Dendritic cell treated with granulocyte-macrophage colony-stimulating factor and Interleukin-4, amounts not matched to agents 40 ng/mL and 50 ng/mL, for 4 days (primary cell): Measurements from ENCODE around the gene PDP2.

Experiments used
- H3K27ac Mint-ChIP-seq: one replicate; pipeline ENCODE4 v1.8.0; 2022; ENCODE audit warnings: mild to moderate bottlenecking, mixed read lengths
- H3K27me3 Mint-ChIP-seq: one replicate; pipeline ENCODE4 v1.8.0; 2022; ENCODE audit warnings: mild to moderate bottlenecking, mixed read lengths
- H3K36me3 Mint-ChIP-seq: one replicate; pipeline ENCODE4 v1.8.0; 2022; ENCODE audit warnings: low read depth, mixed read lengths
- H3K4me1 Mint-ChIP-seq: one replicate; pipeline ENCODE4 v1.8.0; 2022; ENCODE audit warnings: low read depth, mixed read lengths
- H3K4me3 Mint-ChIP-seq: one replicate; pipeline ENCODE4 v1.8.0; 2022; ENCODE audit warnings: mild to moderate bottlenecking, moderate library complexity, mixed read lengths
- H3K9me3 Mint-ChIP-seq: one replicate; pipeline ENCODE4 v1.8.0; 2022; ENCODE audit warnings: mixed read lengths
- intact Hi-C: fragments of 100-400 bp; cut with micrococcal nuclease; formaldehyde crosslinking; loops from one replicate; pipeline ENCODE4 v1.15.0; 2022

PDP2 gene

GRCh38 chr16:66908116-66908515, 27.8 kb downstream of the PDP2 start:
- no peaks in the 10 kb centered on the region for H3K9me3 Mint-ChIP-seq
- no peak overlapping the region for H3K27ac Mint-ChIP-seq
- no peaks in the 10 kb centered on the region for H3K36me3 Mint-ChIP-seq
- H3K4me1 Mint-ChIP-seq, result no peaks in the 10 kb centered on the region
- peaks cover 34% of the 10 kb centered on the region for H3K27me3 Mint-ChIP-seq
- intact Hi-C loops, result no loop called here
- H3K4me3 Mint-ChIP-seq, result no peak overlapping the region

GRCh38 chr16:66908762-66909559, 28.6 kb downstream of the PDP2 start:
- Mint-ChIP-seq H3K4me3 (no peak overlapping the region), H3K4me1 (no peaks in the 10 kb centered on the region), H3K27me3 (peaks cover 29% of the 10 kb centered on the region), H3K27ac (no peak overlapping the region), H3K9me3 (no peaks in the 10 kb centered on the region), H3K36me3 (no peaks in the 10 kb centered on the region)
- intact Hi-C loops, result no loop called here

- no peaks in the 10 kb centered on the region for H3K36me3 Mint-ChIP-seq
- no peaks in the 10 kb centered on the region for H3K4me1 Mint-ChIP-seq
- H3K4me3 Mint-ChIP-seq, result no peak overlapping the region
- H3K27me3 Mint-ChIP-seq, result peaks cover 35% of the 10 kb centered on the region
- intact Hi-C loops, result no loop called here
- no peaks in the 10 kb centered on the region for H3K9me3 Mint-ChIP-seq
- H3K27ac Mint-ChIP-seq, result no peak overlapping the region
Measured at GRCh38 chr16:66910175-66910940, 30.0 kb downstream of the PDP2 start.

GRCh38 chr16:66911112-66911511, 30.8 kb downstream of the PDP2 start:
- Mint-ChIP-seq H3K27me3 (peaks cover 40% of the 10 kb centered on the region), H3K27ac (no peak overlapping the region), H3K36me3 (no peaks in the 10 kb centered on the region)

GRCh38 chr16:66911801-66912200, 31.5 kb downstream of the PDP2 start:
- Mint-ChIP-seq H3K27me3 (peaks cover 39% of the 10 kb centered on the region), H3K4me3 (no peak overlapping the region), H3K27ac (no peak overlapping the region), H3K4me1 (no peaks in the 10 kb centered on the region), H3K36me3 (no peaks in the 10 kb centered on the region), H3K9me3 (no peaks in the 10 kb centered on the region)
- intact Hi-C loops, result no loop called here

More at GRCh38 chr16:66911112-66911511, 30.8 kb downstream of the PDP2 start:
- H3K4me3 Mint-ChIP-seq, result no peak overlapping the region
- intact Hi-C loops, result no loop called here
- H3K9me3 Mint-ChIP-seq, result no peaks in the 10 kb centered on the region
- no peaks in the 10 kb centered on the region for H3K4me1 Mint-ChIP-seq

GRCh38 chr16:66913081-66913480, 32.8 kb downstream of the PDP2 start:
- Mint-ChIP-seq H3K9me3 (no peaks in the 10 kb centered on the region), H3K4me3 (no peak overlapping the region), H3K27ac (no peak overlapping the region), H3K4me1 (no peaks in the 10 kb centered on the region), H3K27me3 (peaks cover 33% of the 10 kb centered on the region), H3K36me3 (no peaks in the 10 kb centered on the region)
- intact Hi-C loops, result no loop called here

GRCh38 chr16:66913711-66914110, 33.4 kb downstream of the PDP2 start:
- H3K27ac Mint-ChIP-seq, result no peak overlapping the region
- H3K4me3 Mint-ChIP-seq, result no peak overlapping the region
- H3K36me3 Mint-ChIP-seq, result no peaks in the 10 kb centered on the region
- H3K4me1 Mint-ChIP-seq, result no peaks in the 10 kb centered on the region
- intact Hi-C loops, result no loop called here
- peaks cover 33% of the 10 kb centered on the region for H3K27me3 Mint-ChIP-seq
- no peaks in the 10 kb centered on the region for H3K9me3 Mint-ChIP-seq

- Mint-ChIP-seq H3K27me3 (peaks cover 39% of the 10 kb centered on the region), H3K4me1 (no peaks in the 10 kb centered on the region), H3K27ac (no peak overlapping the region), H3K4me3 (no peak overlapping the region), H3K36me3 (no peaks in the 10 kb centered on the region), H3K9me3 (no peaks in the 10 kb centered on the region)
- intact Hi-C loops, result no loop called here
Measured at GRCh38 chr16:66914541-66914940, 34.2 kb downstream of the PDP2 start.

GRCh38 chr16:66915041-66915440, 34.7 kb downstream of the PDP2 start:
- Mint-ChIP-seq H3K4me3 (no peak overlapping the region), H3K9me3 (no peaks in the 10 kb centered on the region), H3K27ac (no peak overlapping the region), H3K36me3 (no peaks in the 10 kb centered on the region), H3K4me1 (no peaks in the 10 kb centered on the region), H3K27me3 (peaks cover 44% of the 10 kb centered on the region)
- intact Hi-C loops, result no loop called here

GRCh38 chr16:66916518-66916917, 36.2 kb downstream of the PDP2 start:
- H3K9me3 Mint-ChIP-seq, result no peaks in the 10 kb centered on the region
- no peaks in the 10 kb centered on the region for H3K36me3 Mint-ChIP-seq
- H3K27me3 Mint-ChIP-seq, result peaks cover 44% of the 10 kb centered on the region
- H3K4me3 Mint-ChIP-seq, result no peak overlapping the region
- H3K27ac Mint-ChIP-seq, result no peak overlapping the region
- intact Hi-C loops, result no loop called here
- H3K4me1 Mint-ChIP-seq, result no peaks in the 10 kb centered on the region

- H3K36me3 Mint-ChIP-seq, result no peaks in the 10 kb centered on the region
- intact Hi-C loops, result no loop called here
- H3K27ac Mint-ChIP-seq, result no peak overlapping the region
- peaks cover 52% of the 10 kb centered on the region for H3K27me3 Mint-ChIP-seq
- H3K9me3 Mint-ChIP-seq, result no peaks in the 10 kb centered on the region
- H3K4me1 Mint-ChIP-seq, result no peaks in the 10 kb centered on the region
- H3K4me3 Mint-ChIP-seq, result no peak overlapping the region
Measured at GRCh38 chr16:66917741-66918140, 37.4 kb downstream of the PDP2 start.

GRCh38 chr16:66918355-66918754, 38.0 kb downstream of the PDP2 start:
- H3K27ac Mint-ChIP-seq, result no peak overlapping the region
- H3K36me3 Mint-ChIP-seq, result no peaks in the 10 kb centered on the region
- intact Hi-C loops, result no loop called here
- H3K4me3 Mint-ChIP-seq, result no peak overlapping the region
- H3K27me3 Mint-ChIP-seq, result peaks cover 58% of the 10 kb centered on the region
- H3K9me3 Mint-ChIP-seq, result no peaks in the 10 kb centered on the region
- H3K4me1 Mint-ChIP-seq, result no peaks in the 10 kb centered on the region

GRCh38 chr16:66918803-66919568, 38.7 kb downstream of the PDP2 start, which contains the start of gene CDH16:
CDH16 (minus strand) TSS chr16:66918885; CDS start chr16:66918065, 820 bp downstream.
- peaks cover 5% of the 10 kb centered on the region for H3K4me1 Mint-ChIP-seq
- H3K4me3 Mint-ChIP-seq, result no peak within 1 kb of the TSS
- no peak within 1 kb of the TSS for H3K27ac Mint-ChIP-seq
- H3K36me3 Mint-ChIP-seq, result no peaks in the 10 kb centered on the region
- H3K27me3 Mint-ChIP-seq, result peaks cover 65% of the 10 kb centered on the region
- H3K9me3 Mint-ChIP-seq, result no peaks in the 10 kb centered on the region
- intact Hi-C loops, result no loop called here
